ENCODE results near the gene FBLN2.

GRCh38 chr3:13575459-13576061, 26.6 kb downstream of the FBLN2 start:
- TF ChIP-seq ZNF354B (CRISPR knock-in tag; IDR thresholded peaks at IDR 0.05) (no peak), ZNF503 (CRISPR knock-in tag; IDR thresholded peaks at IDR 0.05) (no peak), CAMTA2 (CRISPR knock-in tag; IDR thresholded peaks at IDR 0.05; ENCODE audit: borderline replicate concordance) (no peak), ZBTB7A (CRISPR knock-in tag; IDR thresholded peaks at IDR 0.05) (no peak), TEAD3 (CRISPR knock-in tag; optimal IDR thresholded peaks at IDR 0.05; ENCODE audit: borderline replicate concordance) (no peak), ZNF556 (CRISPR knock-in tag; IDR thresholded peaks at IDR 0.05; ENCODE audit: borderline replicate concordance) (no peak), ZNF7 (CRISPR knock-in tag; IDR thresholded peaks at IDR 0.05) (no peak), HNRNPL (IDR thresholded peaks at IDR 0.05; ENCODE audit: low read depth, low read length) (no peak), ZFP36L1 (CRISPR knock-in tag; IDR thresholded peaks at IDR 0.05) (no peak), USF2 (IDR thresholded peaks at IDR 0.05; ENCODE audit: low read depth, low read length) (no peak), USF2 (CRISPR knock-in tag; IDR thresholded peaks at IDR 0.05; ENCODE audit: borderline replicate concordance) (no peak), ZNF724P (CRISPR knock-in tag; IDR thresholded peaks at IDR 0.05; ENCODE audit: borderline replicate concordance) (no peak)
- TF ChIP-seq, protein P1, sequence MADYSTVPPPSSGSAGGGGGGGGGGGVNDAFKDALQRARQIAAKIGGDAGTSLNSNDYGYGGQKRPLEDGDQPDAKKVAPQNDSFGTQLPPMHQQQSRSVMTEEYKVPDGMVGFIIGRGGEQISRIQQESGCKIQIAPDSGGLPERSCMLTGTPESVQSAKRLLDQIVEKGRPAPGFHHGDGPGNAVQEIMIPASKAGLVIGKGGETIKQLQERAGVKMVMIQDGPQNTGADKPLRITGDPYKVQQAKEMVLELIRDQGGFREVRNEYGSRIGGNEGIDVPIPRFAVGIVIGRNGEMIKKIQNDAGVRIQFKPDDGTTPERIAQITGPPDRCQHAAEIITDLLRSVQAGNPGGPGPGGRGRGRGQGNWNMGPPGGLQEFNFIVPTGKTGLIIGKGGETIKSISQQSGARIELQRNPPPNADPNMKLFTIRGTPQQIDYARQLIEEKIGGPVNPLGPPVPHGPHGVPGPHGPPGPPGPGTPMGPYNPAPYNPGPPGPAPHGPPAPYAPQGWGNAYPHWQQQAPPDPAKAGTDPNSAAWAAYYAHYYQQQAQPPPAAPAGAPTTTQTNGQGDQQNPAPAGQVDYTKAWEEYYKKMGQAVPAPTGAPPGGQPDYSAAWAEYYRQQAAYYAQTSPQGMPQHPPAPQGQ (CRISPR knock-in tag; IDR thresholded peaks at IDR 0.05; ENCODE audit: borderline replicate concordance) = no peak

All from HepG2 (cell line).